ENCODE results near the gene TDRD1.

The TDRD1 gene

GRCh38 chr10:114260366-114260765, 81.2 kb downstream of the TDRD1 start:
- TF ChIP-seq CTCF (IDR thresholded peaks at IDR 0.05; ENCODE audit: borderline replicate concordance, insufficient read depth, low read depth, low read length) = no peak
- no peak overlapping the region for H3K4me3 ChIP-seq (ENCODE audit: low read depth, low read length)

DNA sequence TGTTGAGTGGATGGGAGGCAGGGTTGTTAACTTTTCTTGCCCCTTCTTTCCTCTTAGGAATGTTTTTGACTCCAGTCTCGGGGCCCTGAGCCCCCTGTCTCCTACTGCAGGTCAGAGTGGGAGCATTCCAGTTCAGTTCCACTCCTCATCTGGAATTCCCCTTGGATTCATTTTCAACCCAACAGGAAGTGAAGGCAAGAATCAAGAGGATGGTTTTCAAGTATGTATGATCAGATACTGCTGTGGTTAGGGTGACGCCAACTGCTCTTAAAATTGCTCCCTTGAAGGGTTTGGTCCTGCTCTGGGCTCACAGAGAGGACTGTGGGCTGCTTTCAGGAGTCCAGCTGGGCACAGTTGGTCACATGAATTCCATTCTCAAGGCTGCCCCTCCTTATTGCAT, 81.9 kb downstream of the TDRD1 start:
- no peak overlapping the region for H3K4me3 ChIP-seq (ENCODE audit: low read depth, low read length)
- no peak for TF ChIP-seq CTCF (IDR thresholded peaks at IDR 0.05; ENCODE audit: borderline replicate concordance, insufficient read depth, low read depth, low read length)

GRCh38 chr10:114262496-114262895, 83.3 kb downstream of the TDRD1 start:
- no peak overlapping the region for H3K4me3 ChIP-seq (ENCODE audit: low read depth, low read length)
- TF ChIP-seq CTCF (IDR thresholded peaks at IDR 0.05; ENCODE audit: borderline replicate concordance, insufficient read depth, low read depth, low read length) = no peak

- no peak for TF ChIP-seq CTCF (IDR thresholded peaks at IDR 0.05; ENCODE audit: borderline replicate concordance, insufficient read depth, low read depth, low read length)
- no peak overlapping the region for H3K4me3 ChIP-seq (ENCODE audit: low read depth, low read length)
Observed at GRCh38 chr10:114265392-114266053, 86.4 kb downstream of the TDRD1 start.

DNA sequence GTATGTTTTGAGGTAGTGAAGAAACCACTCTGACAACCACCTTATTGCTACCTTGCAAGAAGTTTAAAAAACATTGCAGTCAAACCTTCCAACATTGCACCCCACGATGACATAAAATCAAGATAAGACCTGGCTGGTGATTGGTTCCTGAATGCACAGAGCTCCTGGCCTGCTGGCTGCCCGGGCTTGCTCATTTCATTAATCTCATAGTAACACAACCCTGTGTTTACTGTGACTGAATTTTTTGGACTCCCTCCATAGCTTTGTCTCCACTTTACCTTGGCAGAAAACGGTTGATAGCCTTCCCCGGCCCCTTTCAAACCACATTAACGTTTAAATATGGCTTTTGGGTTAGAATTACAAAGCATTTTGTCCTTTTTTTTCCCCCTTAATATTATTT, 87.4 kb downstream of the TDRD1 start:
- H3K4me3 ChIP-seq (ENCODE audit: low read depth, low read length) = no peak overlapping the region
- no peak for TF ChIP-seq CTCF (IDR thresholded peaks at IDR 0.05; ENCODE audit: borderline replicate concordance, insufficient read depth, low read depth, low read length)

DNA sequence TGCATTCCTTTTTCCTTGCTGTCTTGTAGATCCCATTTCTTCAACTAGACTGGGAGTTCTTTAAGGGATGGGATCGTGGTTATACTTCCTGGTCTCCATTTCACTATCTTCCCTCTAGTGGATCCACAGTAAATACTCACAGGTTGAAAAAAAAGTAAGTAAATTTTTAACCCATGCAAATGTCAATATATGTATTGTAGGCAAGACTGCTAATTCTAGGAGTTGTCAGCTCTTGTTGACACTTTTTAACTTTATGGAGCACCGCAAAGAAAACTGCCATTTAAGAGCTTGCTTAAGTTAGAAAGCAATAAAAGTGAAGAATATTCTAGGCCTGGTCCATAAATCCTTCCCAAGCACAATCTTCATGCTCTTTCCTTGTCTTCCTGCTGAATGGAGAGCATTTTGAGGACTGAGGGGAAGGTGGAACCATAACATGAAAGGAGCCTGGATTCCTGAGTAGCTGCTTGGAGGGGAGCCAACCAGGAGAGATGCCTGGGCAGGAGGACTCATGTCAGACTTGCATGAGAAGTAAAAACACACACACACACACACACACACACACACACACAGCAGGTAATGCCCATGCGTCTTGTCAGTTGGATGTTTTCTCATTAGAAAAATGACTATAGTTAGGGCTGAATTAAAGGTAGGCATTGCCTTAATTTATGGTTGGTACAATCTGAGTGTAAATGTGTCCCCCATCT, 92.1 kb downstream of the TDRD1 start:
- no peak for TF ChIP-seq CTCF (IDR thresholded peaks at IDR 0.05; ENCODE audit: borderline replicate concordance, insufficient read depth, low read depth, low read length)
- no peak overlapping the region for H3K4me3 ChIP-seq (ENCODE audit: low read depth, low read length)

DNA sequence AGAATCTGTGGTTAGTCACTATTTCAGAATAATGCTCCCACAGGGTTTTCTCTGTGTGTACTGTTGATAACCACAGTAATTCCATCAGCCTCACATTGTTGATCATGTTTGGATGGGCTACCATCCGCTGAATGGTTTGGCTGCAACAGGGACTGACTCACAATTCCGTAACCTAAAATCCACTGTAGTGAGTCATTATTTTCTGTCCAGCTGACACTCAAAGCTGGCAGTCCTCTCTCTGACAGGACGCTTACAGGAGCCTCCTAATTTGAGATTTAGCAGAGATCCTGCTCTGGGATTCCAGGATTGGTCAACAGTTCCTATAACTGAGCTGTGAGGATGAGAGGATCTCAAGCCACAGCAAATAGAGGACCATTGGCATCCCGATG, 92.6 kb downstream of the TDRD1 start:
- no peak for TF ChIP-seq CTCF (IDR thresholded peaks at IDR 0.05; ENCODE audit: borderline replicate concordance, insufficient read depth, low read depth, low read length)
- no peak overlapping the region for H3K4me3 ChIP-seq (ENCODE audit: low read depth, low read length)

Measured in GM12875 (cell line).